IMR-90 (cell line): ENCODE results near the gene DEFB124. TPM values are rescaled to one million over a fixed set of nuclear protein-coding genes. Genes with fewer than 3 reads are reported as not detected.

ENCODE experiments used
- ATAC-seq: fragments of 200-7000 bp; cut with Tn5 transposase; 2 replicates; pipeline ENCODE4 v1.9.1; 2020; ENCODE audit warnings: low read depth, mild to moderate bottlenecking, moderate library complexity
- BruUV-seq: library from RNA; stranded (reverse); fragments of 400-500 nt; replicated peaks from 2 replicates; lab custom pipeline; 2021; lab: Mats Ljungman, UMichigan
- CTCF ChIA-PET: fragments of 300-600 bp; formaldehyde crosslinking; extraction: SDS; loops from one replicate; lab custom pipeline; 2021; ENCODE audit warnings: antibody characterized with exemption; lab: Yijun Ruan, JAX
- POLR2A ChIA-PET: fragments of 300-600 bp; sonication (Branson Sonifier 250); formaldehyde crosslinking; loops from one replicate; lab custom pipeline; 2022; ENCODE audit warnings: antibody characterized with exemption; ENCODE audit not compliant: unreplicated experiment; lab: Charles Lee
- DNase-seq: peaks from one replicate; pipeline ENCODE4 v3.0.0; 2013
- H2AFZ ChIP-seq: replicated peaks from 2 replicates; pipeline ENCODE3; 2013; ENCODE audit warnings: low read length, mild to moderate bottlenecking; ENCODE audit not compliant: poor library complexity
- H2AK5ac ChIP-seq: 2 replicates; pipeline ENCODE4 v1.6.1; 2013; ENCODE audit warnings: low read depth, low read length, inconsistent platforms
- H2AK9ac ChIP-seq: replicated peaks from 2 replicates; pipeline ENCODE3; 2013; ENCODE audit warnings: mild to moderate bottlenecking, low read depth, low read length, moderate library complexity; ENCODE audit not compliant: poor library complexity
- H2BK120ac ChIP-seq: 2 replicates; pipeline ENCODE4 v1.6.1; 2013; ENCODE audit warnings: low read depth, low read length, inconsistent platforms
- H2BK15ac ChIP-seq: 3 replicates; pipeline ENCODE4 v1.6.1; 2013; ENCODE audit warnings: low read depth, low read length, inconsistent platforms
- H2BK20ac ChIP-seq: 2 replicates; pipeline ENCODE4 v1.6.1; 2013; ENCODE audit warnings: low read depth, mild to moderate bottlenecking, inconsistent platforms, low read length, moderate library complexity
- H2BK5ac ChIP-seq: 2 replicates; pipeline ENCODE4 v1.6.1; 2013; ENCODE audit warnings: mild to moderate bottlenecking, low read depth, low read length, inconsistent platforms; ENCODE audit not compliant: poor library complexity, severe bottlenecking
- H3K14ac ChIP-seq: replicated peaks from 2 replicates; pipeline ENCODE4 v1.6.1; 2013; ENCODE audit warnings: low read depth, low read length, inconsistent platforms
- H3K18ac ChIP-seq: 2 replicates; pipeline ENCODE4 v1.6.1; 2013; ENCODE audit warnings: low read depth, low read length, control low read depth
- H3K23ac ChIP-seq: 2 replicates; pipeline ENCODE4 v1.6.1; 2013; ENCODE audit warnings: low read depth, low read length, inconsistent platforms
- H3K27ac ChIP-seq: 2 replicates; pipeline ENCODE4 v1.5.1; 2013; ENCODE audit warnings: mild to moderate bottlenecking, control low read depth, low read length; ENCODE audit not compliant: insufficient read depth
- H3K27me3 ChIP-seq: 2 replicates; pipeline ENCODE4 v1.6.1; 2013; ENCODE audit warnings: low read length; ENCODE audit not compliant: control insufficient read depth, insufficient read depth
- H3K36me3 ChIP-seq: 2 replicates; pipeline ENCODE4 v1.6.1; 2013; ENCODE audit warnings: low read length, mixed read lengths; ENCODE audit not compliant: control insufficient read depth, insufficient read depth
- H3K4ac ChIP-seq: 2 replicates; pipeline ENCODE4 v1.6.1; 2013; ENCODE audit warnings: low read depth, low read length, inconsistent platforms
- H3K4me1 ChIP-seq: 2 replicates; pipeline ENCODE4 v1.6.1; 2013; ENCODE audit warnings: low read length, mixed read lengths; ENCODE audit not compliant: control insufficient read depth, insufficient read depth
- H3K4me2 ChIP-seq: 2 replicates; pipeline ENCODE4 v1.6.1; 2013; ENCODE audit warnings: low read depth, mild to moderate bottlenecking, control low read depth, low read length, moderate library complexity
- H3K4me3 ChIP-seq: 2 replicates; pipeline ENCODE4 v1.5.1; 2013; ENCODE audit warnings: low read depth, mild to moderate bottlenecking, control low read depth, low read length, moderate library complexity; ENCODE audit not compliant: insufficient read depth
- H3K56ac ChIP-seq: 2 replicates; pipeline ENCODE4 v1.6.1; 2013; ENCODE audit warnings: low read length, inconsistent platforms; ENCODE audit not compliant: insufficient read depth; ENCODE audit errors: extremely low read depth
- H3K79me1 ChIP-seq, 2 experiments: 2 replicates each; pipeline ENCODE4 v1.6.1; 2013; ENCODE audit warnings: low read length in 2 of 2, inconsistent platforms in 1 of 2, low read depth in 1 of 2
- H3K9ac ChIP-seq: 2 replicates; pipeline ENCODE4 v1.6.1; 2013; ENCODE audit warnings: low read depth, low read length, control low read depth
- H3K9me1 ChIP-seq: 2 replicates; pipeline ENCODE4 v1.6.1; 2013; ENCODE audit warnings: low read length, inconsistent platforms; ENCODE audit not compliant: insufficient read depth
- H3K9me3 ChIP-seq: 2 replicates; pipeline ENCODE4 v1.6.1; 2013; ENCODE audit warnings: low read length; ENCODE audit not compliant: control insufficient read depth, insufficient read depth
- H4K20me1 ChIP-seq: 2 replicates; pipeline ENCODE4 v1.6.1; 2013; ENCODE audit warnings: low read length, inconsistent platforms; ENCODE audit not compliant: insufficient read depth
- H4K5ac ChIP-seq: 2 replicates; pipeline ENCODE4 v1.6.1; 2013; ENCODE audit warnings: mild to moderate bottlenecking, low read depth, low read length, control low read depth
- H4K8ac ChIP-seq, 2 experiments: 2 replicates each; pipeline ENCODE4 v1.6.1; 2013; ENCODE audit warnings: low read depth in 2 of 2, low read length in 2 of 2, control low read depth in 1 of 2, inconsistent platforms in 1 of 2
- H4K91ac ChIP-seq: 2 replicates; pipeline ENCODE4 v1.6.1; 2013; ENCODE audit warnings: low read depth, low read length, inconsistent platforms; ENCODE audit not compliant: insufficient read depth
- BHLHE40 ChIP-seq: fragments of 150-350 bp; IDR thresholded peaks from 2 replicates; pipeline ENCODE4 v1.6.1; 2016; ENCODE audit warnings: mild to moderate bottlenecking, low read depth, low read length
- CEBPB ChIP-seq: IDR thresholded peaks from 2 replicates; pipeline ENCODE4 v1.6.1; 2012; ENCODE audit warnings: low read depth, low read length, improper control_type of control experiment
- CHD1 ChIP-seq: IDR thresholded peaks from 2 replicates; pipeline ENCODE4 v1.6.1; 2012; ENCODE audit warnings: low read depth, low read length, improper control_type of control experiment
- FOS ChIP-seq: fragments of 150-350 bp; IDR thresholded peaks from 2 replicates; pipeline ENCODE4 v1.6.1; 2016; ENCODE audit warnings: low read depth, low read length
- MAFK ChIP-seq: IDR thresholded peaks from 2 replicates; pipeline ENCODE4 v1.6.1; 2012; ENCODE audit warnings: low read depth, low read length, improper control_type of control experiment
- MAZ ChIP-seq: IDR thresholded peaks from 2 replicates; pipeline ENCODE4 v1.6.1; 2012; ENCODE audit warnings: low read depth, mild to moderate bottlenecking, low read length, improper control_type of control experiment, moderate library complexity, borderline replicate concordance
- MXI1 ChIP-seq: IDR thresholded peaks from 2 replicates; pipeline ENCODE4 v1.6.1; 2012; ENCODE audit warnings: low read depth, mild to moderate bottlenecking, low read length, moderate library complexity, borderline replicate concordance
- NFE2L2 ChIP-seq: fragments of 150-350 bp; IDR thresholded peaks from 2 replicates; pipeline ENCODE4 v1.6.1; 2016; ENCODE audit warnings: low read depth, mild to moderate bottlenecking, low read length
- RAD21 ChIP-seq: IDR thresholded peaks from 2 replicates; pipeline ENCODE4 v1.6.1; 2012; ENCODE audit warnings: low read length, improper control_type of control experiment
- RCOR1 ChIP-seq: IDR thresholded peaks from 2 replicates; pipeline ENCODE4 v1.6.1; 2012; ENCODE audit warnings: mild to moderate bottlenecking, low read length, improper control_type of control experiment; ENCODE audit not compliant: insufficient replicate concordance
- RFX5 ChIP-seq: IDR thresholded peaks from 2 replicates; pipeline ENCODE4 v1.8.0; 2012; ENCODE audit warnings: low read depth, mild to moderate bottlenecking, low read length, moderate library complexity
- WGBS, 2 experiments: methylation state at CpG; one replicate each; pipeline versions ENCODE4 v1.1.5 to v1.1.7; 2013; ENCODE audit warnings: missing lambda C conversion rate in 2 of 2; ENCODE audit not compliant: insufficient read length in 1 of 2; ENCODE audit errors: extremely low coverage in 2 of 2; 5-methylcytosine and 5-hydroxymethylcytosine counted together
- dilution Hi-C: fragments of 300-500 bp; cut with HindIII; formaldehyde crosslinking; loops from one replicate; pipeline ENCODE4 v1.14.3; 2018; ENCODE audit warnings: low sequenced_read_pairs; ENCODE audit not compliant: unreplicated experiment
- in situ Hi-C: fragments of 300-500 bp; cut with MboI; formaldehyde crosslinking; loops from 3 replicates; pipeline ENCODE4 v1.14.3; 2019; ENCODE audit warnings: low sequenced_read_pairs, inconsistent platforms, mixed read lengths
- intact Hi-C: fragments of 100-400 bp; cut with micrococcal nuclease; formaldehyde crosslinking; loops from 2 replicates; pipeline ENCODE4 v1.10.0; 2022
- polyA plus RNA-seq, 3 experiments: library from polyadenylated mRNA; depleted of rRNA; stranded (reverse); fragments of >200 nt; gene quantifications; 2 replicates each; pipeline ENCODE4 v1.2.3, GENCODE V29; 2012; ENCODE audit warnings: low replicate concordance in 1 of 3
- total RNA-seq: library from RNA; depleted of rRNA; stranded (reverse); fragments of >200 nt; gene quantifications from 2 replicates; pipeline ENCODE4 v1.2.3, GENCODE V29; 2012
- TF ChIP-seq, protein P1 (sequence below): fragments of 150-350 bp; IDR thresholded peaks from 2 replicates; pipeline ENCODE4 v1.6.1; 2016; ENCODE audit warnings: low read depth, mild to moderate bottlenecking, low read length, moderate library complexity, borderline replicate concordance
- TF ChIP-seq, protein P2 (sequence below): fragments of 150-350 bp; IDR thresholded peaks from 2 replicates; pipeline ENCODE4 v1.6.1; 2017; ENCODE audit warnings: mild to moderate bottlenecking, antibody characterized with exemption, low read length, low read depth
- TF ChIP-seq, protein P3 (sequence below): conservative IDR thresholded peaks from 2 replicates; pipeline ENCODE4 v1.5.1; 2012; ENCODE audit warnings: mild to moderate bottlenecking, low read depth, low read length, improper control_type of control experiment

DEFB124 gene
- total and polyA plus RNA-seq, 2 of the 4 experiments (the other 2 are of a cell fraction): not detected

- H2AFZ ChIP-seq: peak overlapping the region; percentile 100
- peak overlapping the region; percentile 22 to 89; a peak in 2 of 4 replicates for H4K8ac ChIP-seq
- H2BK5ac ChIP-seq: peak overlapping the region; percentile 84
- H3K18ac ChIP-seq: no peak overlapping the region
- H3K36me3 ChIP-seq: peaks cover 8% of the 10 kb centered on the region
- ChIA-PET POLR2A (no interaction called here), CTCF (interaction anchor here (0.9 kb wide), 1 partner anchor 181 kb away, joined by 3 read pairs; no protein-coding TSS in a partner anchor)
- H3K9me1 ChIP-seq: peaks cover 28% of the 10 kb centered on the region
- peak overlapping the region; percentile 83 for H2AK5ac ChIP-seq
- in situ Hi-C loops (no loop called here), dilution Hi-C loops (no loop called here), intact Hi-C loops (no loop called here)
- peak overlapping the region; percentile 98 for H2AK9ac ChIP-seq
- peak overlapping the region; percentile 97 for H3K4me2 ChIP-seq
- peak overlapping the region; percentile 90 for H3K9ac ChIP-seq
- peak overlapping the region; percentile 93 for H3K4ac ChIP-seq
- ATAC-seq (no peak), DNase-seq (no peak)
- peak overlapping the region; percentile 42; the same call in 1 of the 2 replicates for H4K5ac ChIP-seq
- H3K23ac ChIP-seq: peak overlapping the region; percentile 94
- no peaks in the 10 kb centered on the region for H3K27me3 ChIP-seq
- WGBS, 2 experiments: 18% methylated on average over 4 of the region's 4 CpGs; no CpG with 5 or more reads in 1 of the 2 experiments
- H3K9me3 ChIP-seq: no peaks in the 10 kb centered on the region
- H4K20me1 ChIP-seq: peaks cover 43% of the 10 kb centered on the region
- peak overlapping the region; percentile 96 for H3K14ac ChIP-seq
- peak overlapping the region; percentile 84 for H3K4me3 ChIP-seq
- no peak overlapping the region for H2BK20ac ChIP-seq
- peak overlapping the region; percentile 79 for H3K56ac ChIP-seq
- H2BK120ac ChIP-seq: no peak overlapping the region
- H3K4me1 ChIP-seq: peaks cover 19% of the 10 kb centered on the region
- TSS peak; percentile 45 for BruUV-seq
- H4K91ac ChIP-seq: peak overlapping the region; percentile 86
- H3K27ac ChIP-seq: peak overlapping the region; percentile 92
- no peak overlapping the region for H2BK15ac ChIP-seq
- H3K79me1 ChIP-seq: peaks cover 15 to 51% of the 10 kb centered on the region in 2 experiments
- TF ChIP-seq BHLHE40 (no peak), CEBPB (no peak), MXI1 (no peak), MAFK (no peak), RCOR1 (no peak), FOS (no peak), MAZ (no peak), NFE2L2 (no peak), CHD1 (no peak), RFX5 (no peak), RAD21 (no peak)
- TF ChIP-seq, protein P1, sequence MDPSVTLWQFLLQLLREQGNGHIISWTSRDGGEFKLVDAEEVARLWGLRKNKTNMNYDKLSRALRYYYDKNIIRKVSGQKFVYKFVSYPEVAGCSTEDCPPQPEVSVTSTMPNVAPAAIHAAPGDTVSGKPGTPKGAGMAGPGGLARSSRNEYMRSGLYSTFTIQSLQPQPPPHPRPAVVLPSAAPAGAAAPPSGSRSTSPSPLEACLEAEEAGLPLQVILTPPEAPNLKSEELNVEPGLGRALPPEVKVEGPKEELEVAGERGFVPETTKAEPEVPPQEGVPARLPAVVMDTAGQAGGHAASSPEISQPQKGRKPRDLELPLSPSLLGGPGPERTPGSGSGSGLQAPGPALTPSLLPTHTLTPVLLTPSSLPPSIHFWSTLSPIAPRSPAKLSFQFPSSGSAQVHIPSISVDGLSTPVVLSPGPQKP: no peak
- TF ChIP-seq, protein P2, sequence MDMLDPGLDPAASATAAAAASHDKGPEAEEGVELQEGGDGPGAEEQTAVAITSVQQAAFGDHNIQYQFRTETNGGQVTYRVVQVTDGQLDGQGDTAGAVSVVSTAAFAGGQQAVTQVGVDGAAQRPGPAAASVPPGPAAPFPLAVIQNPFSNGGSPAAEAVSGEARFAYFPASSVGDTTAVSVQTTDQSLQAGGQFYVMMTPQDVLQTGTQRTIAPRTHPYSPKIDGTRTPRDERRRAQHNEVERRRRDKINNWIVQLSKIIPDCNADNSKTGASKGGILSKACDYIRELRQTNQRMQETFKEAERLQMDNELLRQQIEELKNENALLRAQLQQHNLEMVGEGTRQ: no peak
- TF ChIP-seq, protein P3, sequence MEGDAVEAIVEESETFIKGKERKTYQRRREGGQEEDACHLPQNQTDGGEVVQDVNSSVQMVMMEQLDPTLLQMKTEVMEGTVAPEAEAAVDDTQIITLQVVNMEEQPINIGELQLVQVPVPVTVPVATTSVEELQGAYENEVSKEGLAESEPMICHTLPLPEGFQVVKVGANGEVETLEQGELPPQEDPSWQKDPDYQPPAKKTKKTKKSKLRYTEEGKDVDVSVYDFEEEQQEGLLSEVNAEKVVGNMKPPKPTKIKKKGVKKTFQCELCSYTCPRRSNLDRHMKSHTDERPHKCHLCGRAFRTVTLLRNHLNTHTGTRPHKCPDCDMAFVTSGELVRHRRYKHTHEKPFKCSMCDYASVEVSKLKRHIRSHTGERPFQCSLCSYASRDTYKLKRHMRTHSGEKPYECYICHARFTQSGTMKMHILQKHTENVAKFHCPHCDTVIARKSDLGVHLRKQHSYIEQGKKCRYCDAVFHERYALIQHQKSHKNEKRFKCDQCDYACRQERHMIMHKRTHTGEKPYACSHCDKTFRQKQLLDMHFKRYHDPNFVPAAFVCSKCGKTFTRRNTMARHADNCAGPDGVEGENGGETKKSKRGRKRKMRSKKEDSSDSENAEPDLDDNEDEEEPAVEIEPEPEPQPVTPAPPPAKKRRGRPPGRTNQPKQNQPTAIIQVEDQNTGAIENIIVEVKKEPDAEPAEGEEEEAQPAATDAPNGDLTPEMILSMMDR: no peak
Observed at GRCh38 chr20:31515072-31515774, 40.3 kb upstream of the DEFB124 start.
